ENCODE data around the gene RALY. TPM values are rescaled to one million over a fixed set of nuclear protein-coding genes. Genes with fewer than 3 reads are reported as not detected.

Gene RALY
- total and polyA plus RNA-seq, 11 donors: 99.2 to 210 (median 106) TPM

DNA sequence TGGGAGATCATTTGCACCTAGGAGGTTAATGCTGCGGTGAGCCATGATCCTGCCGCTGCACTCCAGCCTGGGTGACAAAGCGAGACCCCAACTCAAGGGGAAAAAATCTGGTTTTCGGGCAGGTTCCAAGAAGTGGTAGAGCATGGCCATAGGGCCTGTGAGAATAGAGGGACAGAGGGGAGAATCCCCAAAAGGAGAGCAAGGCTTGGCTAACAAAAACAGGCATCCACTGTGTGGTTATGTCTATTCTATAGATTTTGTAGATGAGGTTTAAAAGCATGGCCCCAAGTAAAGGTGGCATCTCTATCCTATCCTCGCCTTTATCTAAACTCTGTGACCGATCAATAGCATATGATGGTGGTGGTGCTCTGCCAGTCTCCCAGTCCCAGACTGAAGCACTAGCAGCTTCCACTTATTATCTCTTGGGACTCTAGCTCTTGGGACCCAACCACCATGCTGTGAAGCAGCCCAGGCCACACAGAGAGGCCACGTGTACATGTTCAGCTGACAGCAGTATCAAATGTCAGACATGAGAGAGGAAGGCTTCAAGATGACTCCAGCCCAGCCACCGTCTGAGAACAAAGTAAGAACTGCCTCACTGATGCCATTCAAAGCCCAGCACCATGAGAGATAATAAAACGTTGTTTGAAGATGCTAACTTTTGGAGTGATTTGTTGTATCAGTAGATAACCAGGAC is 90.7 kb downstream of the RALY start:
- Histone ChIP-seq H3K4me3 (no peak overlapping the region), H3K9me3 (no peaks in the 10 kb centered on the region), H3K36me3 (peaks cover 0 to 97% (median 66%) of the 10 kb centered on the region in 9 donors), H3K27ac (peak overlapping the region in 2 of 12 donors; percentile 56 to 60), H3K4me1 (peaks cover 0 to 48% (median 23%) of the 10 kb centered on the region in 12 donors), H3K27me3 (no peaks in the 10 kb centered on the region)
- TF ChIP-seq, protein P1, sequence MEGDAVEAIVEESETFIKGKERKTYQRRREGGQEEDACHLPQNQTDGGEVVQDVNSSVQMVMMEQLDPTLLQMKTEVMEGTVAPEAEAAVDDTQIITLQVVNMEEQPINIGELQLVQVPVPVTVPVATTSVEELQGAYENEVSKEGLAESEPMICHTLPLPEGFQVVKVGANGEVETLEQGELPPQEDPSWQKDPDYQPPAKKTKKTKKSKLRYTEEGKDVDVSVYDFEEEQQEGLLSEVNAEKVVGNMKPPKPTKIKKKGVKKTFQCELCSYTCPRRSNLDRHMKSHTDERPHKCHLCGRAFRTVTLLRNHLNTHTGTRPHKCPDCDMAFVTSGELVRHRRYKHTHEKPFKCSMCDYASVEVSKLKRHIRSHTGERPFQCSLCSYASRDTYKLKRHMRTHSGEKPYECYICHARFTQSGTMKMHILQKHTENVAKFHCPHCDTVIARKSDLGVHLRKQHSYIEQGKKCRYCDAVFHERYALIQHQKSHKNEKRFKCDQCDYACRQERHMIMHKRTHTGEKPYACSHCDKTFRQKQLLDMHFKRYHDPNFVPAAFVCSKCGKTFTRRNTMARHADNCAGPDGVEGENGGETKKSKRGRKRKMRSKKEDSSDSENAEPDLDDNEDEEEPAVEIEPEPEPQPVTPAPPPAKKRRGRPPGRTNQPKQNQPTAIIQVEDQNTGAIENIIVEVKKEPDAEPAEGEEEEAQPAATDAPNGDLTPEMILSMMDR (IDR thresholded peaks at IDR 0.05): no peak
- TF ChIP-seq POLR2A (IDR thresholded peaks at IDR 0.05): no peak
- ATAC-seq (no peak), DNase-seq (no peak)
- intact Hi-C loops (cut with DNase I): loop anchor here in 1 of 10 donors (5.0 kb wide), 1 partner anchor 43 kb away; no protein-coding TSS in a partner anchor
- 76 to 80% (median 78%) methylated on average over 9 of the region's 9 CpGs for WGBS, 4 donors

DNA sequence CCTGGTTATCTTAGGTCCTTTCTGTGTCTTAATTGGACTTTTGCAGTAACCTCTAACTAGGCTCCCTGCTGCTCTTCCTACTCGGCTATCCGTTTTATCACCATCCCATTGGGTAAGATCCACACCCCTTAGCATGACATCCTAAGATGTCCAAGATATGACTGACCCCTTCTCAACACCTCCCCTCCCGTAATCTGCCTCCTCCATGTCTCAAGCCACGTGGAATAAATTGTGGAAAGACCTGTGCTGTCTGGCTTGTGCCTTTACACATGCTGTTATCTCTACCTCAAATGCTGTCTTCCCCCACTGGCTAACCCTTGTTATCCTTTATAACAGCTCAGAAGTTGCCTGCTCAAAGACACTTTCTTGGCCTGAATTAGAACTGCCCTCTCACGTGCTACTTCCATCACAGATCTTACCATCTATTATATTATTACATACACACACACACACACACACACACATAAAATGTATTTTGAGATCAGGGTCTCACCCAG is 91.9 kb downstream of the RALY start:
- H3K9me3 ChIP-seq: no peaks in the 10 kb centered on the region
- TF ChIP-seq POLR2A (IDR thresholded peaks at IDR 0.05): no peak
- no peak for ATAC-seq
- H3K36me3 ChIP-seq: peaks cover 0 to 97% (median 66%) of the 10 kb centered on the region in 9 donors
- H3K4me1 ChIP-seq: peaks cover 0 to 53% (median 30%) of the 10 kb centered on the region in 12 donors
- H3K27me3 ChIP-seq: no peaks in the 10 kb centered on the region
- 77 to 84% (median 80%) methylated on average over 5 of the region's 5 CpGs for WGBS, 4 donors
- DNase-seq: no peak
- intact Hi-C loops (cut with DNase I): no loop called here
- no peak overlapping the region for H3K27ac ChIP-seq
- no peak overlapping the region for H3K4me3 ChIP-seq

DNA sequence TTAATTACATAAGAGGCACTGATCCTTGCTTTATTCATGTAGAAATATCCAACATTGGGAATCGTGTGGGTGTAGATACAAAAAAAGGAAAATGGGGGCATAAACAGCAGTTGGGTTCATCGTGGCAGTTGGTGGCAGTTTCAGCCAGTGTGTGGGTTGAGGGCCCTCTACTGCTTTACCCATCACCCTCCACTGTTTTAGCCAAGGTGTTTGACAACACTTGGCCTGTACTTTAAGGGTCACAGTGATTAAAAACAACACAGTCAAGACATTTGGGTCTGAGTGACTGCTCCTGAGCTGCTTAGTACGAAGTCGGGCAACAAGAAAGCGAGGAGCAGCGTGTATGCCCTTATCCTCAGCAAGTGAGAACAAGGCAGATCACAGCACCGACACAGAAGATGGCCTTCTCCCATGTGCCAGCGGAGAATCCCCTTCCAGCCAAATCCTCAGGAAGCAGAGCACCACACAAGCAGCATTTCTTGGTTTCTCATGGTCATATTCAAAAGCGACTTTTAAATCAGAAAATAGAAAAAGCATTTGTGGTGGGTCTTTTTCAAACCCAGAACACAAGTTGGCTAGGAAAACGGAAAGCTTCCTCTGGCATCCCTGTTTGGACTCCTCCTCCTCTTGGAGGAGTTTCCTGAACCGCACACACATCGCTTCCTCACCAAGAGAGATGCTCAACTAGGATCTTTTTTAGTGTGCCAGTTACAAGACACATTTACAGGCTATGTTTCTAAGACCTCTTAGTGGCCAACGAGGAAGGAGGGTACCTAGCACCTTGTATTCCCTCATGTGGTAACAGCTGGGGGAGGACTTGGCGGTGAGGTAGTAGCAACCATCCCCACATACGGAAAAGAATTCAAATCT is 94.8 kb downstream of the RALY start:
- intact Hi-C loops (cut with DNase I): no loop called here
- Histone ChIP-seq H3K27ac (no peak overlapping the region), H3K9me3 (no peaks in the 10 kb centered on the region), H3K4me3 (no peak overlapping the region), H3K4me1 (peaks cover 0 to 40% (median 19%) of the 10 kb centered on the region in 12 donors), H3K27me3 (no peaks in the 10 kb centered on the region), H3K36me3 (peaks cover 0 to 97% (median 83%) of the 10 kb centered on the region in 9 donors)
- WGBS, 4 donors: 75 to 84% (median 82%) methylated on average over 15 of the region's 15 CpGs
- DNase-seq (no peak), ATAC-seq (no peak)
- TF ChIP-seq, protein P1 (IDR thresholded peaks at IDR 0.05): no peak
- no peak for TF ChIP-seq POLR2A (IDR thresholded peaks at IDR 0.05)

DNA sequence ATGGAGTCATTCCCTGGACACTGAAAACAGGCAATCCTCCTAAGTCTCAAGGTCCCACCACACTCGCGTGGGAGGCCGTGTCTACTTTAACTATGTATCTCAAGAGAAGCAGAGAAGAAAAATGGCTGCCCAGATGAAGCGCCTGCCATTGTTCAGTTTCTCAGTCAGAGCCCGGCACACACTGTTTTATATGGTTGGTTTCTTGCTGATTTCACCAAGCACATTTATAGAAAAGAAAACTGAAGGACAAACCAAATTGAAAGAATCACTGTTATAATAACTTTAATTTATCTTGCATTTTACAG is 95.4 kb downstream of the RALY start:
- TF ChIP-seq, protein P1 (IDR thresholded peaks at IDR 0.05): no peak
- TF ChIP-seq POLR2A (IDR thresholded peaks at IDR 0.05): no peak
- whole genome bisulfite sequencing, 4 donors: 72 to 83% (median 79%) methylated on average over 3 to 5 of the region's 5 CpGs
- intact Hi-C loops (cut with DNase I): no loop called here
- DNase-seq: no peak
- no peaks in the 10 kb centered on the region for H3K9me3 ChIP-seq
- no peak overlapping the region for H3K4me3 ChIP-seq
- ATAC-seq: no peak
- H3K27ac ChIP-seq: no peak overlapping the region
- H3K4me1 ChIP-seq: peaks cover 0 to 34% (median 14%) of the 10 kb centered on the region in 12 donors
- H3K27me3 ChIP-seq: no peaks in the 10 kb centered on the region
- H3K36me3 ChIP-seq: peaks cover 0 to 97% (median 84%) of the 10 kb centered on the region in 9 donors

All from heart left ventricle (tissue), 16 donors.